Measurements from ENCODE around the gene EFTUD2.

EFTUD2 gene

GRCh38 chr17:44925731-44926697 is 26.8 kb upstream of the EFTUD2 start:
- H3K27me3 ChIP-seq: no peaks in the 10 kb centered on the region
- H3K4me1 ChIP-seq: no peaks in the 10 kb centered on the region
- H3K27ac ChIP-seq: no peak overlapping the region
- H3K4me3 ChIP-seq: no peak overlapping the region
- no peak for TF ChIP-seq CTCF (IDR thresholded peaks at IDR 0.05)
- DNase-seq: peak in 1 of 2 donors; percentile 43
- no peaks in the 10 kb centered on the region for H3K36me3 ChIP-seq
- intact Hi-C loops (cut with DNase I; ENCODE audit: low total_unique reads): loop anchor here (10.0 kb wide), 1 partner anchor 269 kb away; no protein-coding TSS in a partner anchor
- no peaks in the 10 kb centered on the region for H3K9me3 ChIP-seq

GRCh38 chr17:44924107-44924544 is 24.9 kb upstream of the EFTUD2 start:
- no peaks in the 10 kb centered on the region for H3K27me3 ChIP-seq
- H3K4me3 ChIP-seq: no peak overlapping the region
- H3K9me3 ChIP-seq: no peaks in the 10 kb centered on the region
- peaks cover 0 to 3% (median 0%) of the 10 kb centered on the region in 4 donors for H3K4me1 ChIP-seq
- DNase-seq: peak in 1 of 2 donors; percentile 10
- intact Hi-C loops (cut with DNase I; ENCODE audit: low total_unique reads): loop anchor here (10.0 kb wide), 1 partner anchor 271 kb away; no protein-coding TSS in a partner anchor
- TF ChIP-seq CTCF (IDR thresholded peaks at IDR 0.05): no peak
- no peak overlapping the region for H3K27ac ChIP-seq
- H3K36me3 ChIP-seq: no peaks in the 10 kb centered on the region

- peak in 1 of 2 donors; percentile 59 for DNase-seq
- H3K9me3 ChIP-seq: no peaks in the 10 kb centered on the region
Measured at GRCh38 chr17:44922746-44923470, 23.7 kb upstream of the EFTUD2 start.

GRCh38 chr17:44922136-44922535 is 22.9 kb upstream of the EFTUD2 start:
- peak in 1 of 2 donors; percentile 24 for DNase-seq
- intact Hi-C loops (cut with DNase I; ENCODE audit: low total_unique reads): loop anchor here (10.0 kb wide), 1 partner anchor 273 kb away; no protein-coding TSS in a partner anchor
- Histone ChIP-seq H3K4me3 (no peak overlapping the region), H3K4me1 (peaks cover 0 to 7% (median 5%) of the 10 kb centered on the region in 4 donors), H3K27ac (no peak overlapping the region), H3K36me3 (no peaks in the 10 kb centered on the region), H3K27me3 (no peaks in the 10 kb centered on the region), H3K9me3 (no peaks in the 10 kb centered on the region)
- TF ChIP-seq CTCF (IDR thresholded peaks at IDR 0.05): no peak

More at GRCh38 chr17:44922746-44923470, 23.7 kb upstream of the EFTUD2 start:
- no peak overlapping the region for H3K27ac ChIP-seq
- no peaks in the 10 kb centered on the region for H3K36me3 ChIP-seq
- H3K4me3 ChIP-seq: no peak overlapping the region
- H3K27me3 ChIP-seq: no peaks in the 10 kb centered on the region
- intact Hi-C loops (cut with DNase I; ENCODE audit: low total_unique reads): loop anchor here (10.0 kb wide), 1 partner anchor 272 kb away; no protein-coding TSS in a partner anchor
- peaks cover 0 to 3% (median 0%) of the 10 kb centered on the region in 4 donors for H3K4me1 ChIP-seq
- TF ChIP-seq CTCF (IDR thresholded peaks at IDR 0.05): no peak

- intact Hi-C loops (cut with DNase I; ENCODE audit: low total_unique reads): loop anchor here (2.0 to 10.0 kb wide), 2 partner anchors 99 to 273 kb away; no protein-coding TSS in a partner anchor
- H3K9me3 ChIP-seq: no peaks in the 10 kb centered on the region
- peak in 1 of 2 donors; percentile 31 for DNase-seq
- no peak overlapping the region for H3K4me3 ChIP-seq
- H3K4me1 ChIP-seq: peaks cover 0 to 15% (median 12%) of the 10 kb centered on the region in 4 donors
- no peak overlapping the region for H3K27ac ChIP-seq
- H3K36me3 ChIP-seq: no peaks in the 10 kb centered on the region
- H3K27me3 ChIP-seq: no peaks in the 10 kb centered on the region
- no peak for TF ChIP-seq CTCF (IDR thresholded peaks at IDR 0.05)
Measured at GRCh38 chr17:44921122-44921882, 22.1 kb upstream of the EFTUD2 start.
